ENCODE measurements around the gene YY1AP1.
"Not testable (repeated sequence)": the region's sequence is repeated elsewhere in the genome, so short reads cannot be mapped to it uniquely, and the experiment has no call there.

YY1AP1 gene

DNA sequence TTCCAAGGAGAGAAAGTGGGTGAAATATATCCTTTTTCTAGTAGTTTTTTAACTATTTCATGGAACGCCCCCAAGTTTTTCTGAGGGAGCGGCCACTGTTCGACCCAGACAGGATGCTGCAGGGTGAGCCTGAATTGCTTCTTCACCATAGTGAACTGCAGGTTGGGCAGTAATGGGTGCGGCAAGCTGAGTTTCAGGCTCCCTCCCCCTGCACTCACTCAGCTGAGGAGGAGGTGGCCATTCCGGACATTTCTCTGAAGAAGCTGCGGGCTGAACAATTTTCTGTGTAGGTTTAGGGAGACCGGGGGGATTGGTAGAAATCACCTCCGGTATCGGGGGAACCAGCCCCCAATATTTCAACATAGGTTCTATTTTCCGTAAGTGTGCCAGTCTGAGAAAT, 8.5 kb upstream of the YY1AP1 start:
- TF ChIP-seq, protein P1, sequence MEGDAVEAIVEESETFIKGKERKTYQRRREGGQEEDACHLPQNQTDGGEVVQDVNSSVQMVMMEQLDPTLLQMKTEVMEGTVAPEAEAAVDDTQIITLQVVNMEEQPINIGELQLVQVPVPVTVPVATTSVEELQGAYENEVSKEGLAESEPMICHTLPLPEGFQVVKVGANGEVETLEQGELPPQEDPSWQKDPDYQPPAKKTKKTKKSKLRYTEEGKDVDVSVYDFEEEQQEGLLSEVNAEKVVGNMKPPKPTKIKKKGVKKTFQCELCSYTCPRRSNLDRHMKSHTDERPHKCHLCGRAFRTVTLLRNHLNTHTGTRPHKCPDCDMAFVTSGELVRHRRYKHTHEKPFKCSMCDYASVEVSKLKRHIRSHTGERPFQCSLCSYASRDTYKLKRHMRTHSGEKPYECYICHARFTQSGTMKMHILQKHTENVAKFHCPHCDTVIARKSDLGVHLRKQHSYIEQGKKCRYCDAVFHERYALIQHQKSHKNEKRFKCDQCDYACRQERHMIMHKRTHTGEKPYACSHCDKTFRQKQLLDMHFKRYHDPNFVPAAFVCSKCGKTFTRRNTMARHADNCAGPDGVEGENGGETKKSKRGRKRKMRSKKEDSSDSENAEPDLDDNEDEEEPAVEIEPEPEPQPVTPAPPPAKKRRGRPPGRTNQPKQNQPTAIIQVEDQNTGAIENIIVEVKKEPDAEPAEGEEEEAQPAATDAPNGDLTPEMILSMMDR (IDR thresholded peaks at IDR 0.05; ENCODE audit: insufficient read depth, low read depth, low read length, missing control alignments): no peak
- DNase-seq (ENCODE audit: low read depth): no peak
- no peak overlapping the region for H3K4me3 ChIP-seq (ENCODE audit: low read depth, low read length)

- H3K4me3 ChIP-seq (ENCODE audit: low read depth, low read length): no peak overlapping the region
- TF ChIP-seq, protein P1 (IDR thresholded peaks at IDR 0.05; ENCODE audit: insufficient read depth, low read depth, low read length, missing control alignments): no peak
- DNase-seq (ENCODE audit: low read depth): no peak
Observed at GRCh38 chr1:155696524-155696923, 8.0 kb upstream of the YY1AP1 start.

- TF ChIP-seq, protein P1 (IDR thresholded peaks at IDR 0.05; ENCODE audit: insufficient read depth, low read depth, low read length, missing control alignments): no peak
- no peak overlapping the region for H3K4me3 ChIP-seq (ENCODE audit: low read depth, low read length)
- DNase-seq (ENCODE audit: low read depth): no peak
Observed at GRCh38 chr1:155695608-155696007, 7.0 kb upstream of the YY1AP1 start.

DNA sequence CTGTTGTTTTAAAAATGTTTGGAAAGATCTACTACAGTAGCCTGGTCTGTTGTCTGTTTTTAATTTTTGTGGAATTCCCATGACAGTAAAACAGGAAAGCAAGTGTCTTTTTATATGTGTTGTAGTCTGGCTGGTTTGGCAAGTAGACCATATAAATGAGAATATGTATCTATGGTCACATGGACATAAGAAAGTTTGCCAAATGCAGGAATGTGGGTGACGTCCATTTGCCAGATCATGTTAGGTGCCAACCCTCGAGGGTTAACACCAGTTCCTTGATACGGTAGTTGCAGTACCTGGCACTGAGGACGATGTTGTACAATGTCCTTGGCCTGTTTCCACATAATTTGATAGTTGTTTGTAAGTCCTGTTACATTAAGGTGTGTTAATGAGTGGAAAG, 6.5 kb upstream of the YY1AP1 start:
- H3K4me3 ChIP-seq (ENCODE audit: low read depth, low read length): no peak overlapping the region
- TF ChIP-seq, protein P1 (IDR thresholded peaks at IDR 0.05; ENCODE audit: insufficient read depth, low read depth, low read length, missing control alignments): no peak
- DNase-seq (ENCODE audit: low read depth): no peak

- no peak for DNase-seq (ENCODE audit: low read depth)
- TF ChIP-seq, protein P1 (IDR thresholded peaks at IDR 0.05; ENCODE audit: insufficient read depth, low read depth, low read length, missing control alignments): no peak
- H3K4me3 ChIP-seq (ENCODE audit: low read depth, low read length): no peak overlapping the region
Observed at GRCh38 chr1:155694167-155694566, 5.6 kb upstream of the YY1AP1 start.

DNA sequence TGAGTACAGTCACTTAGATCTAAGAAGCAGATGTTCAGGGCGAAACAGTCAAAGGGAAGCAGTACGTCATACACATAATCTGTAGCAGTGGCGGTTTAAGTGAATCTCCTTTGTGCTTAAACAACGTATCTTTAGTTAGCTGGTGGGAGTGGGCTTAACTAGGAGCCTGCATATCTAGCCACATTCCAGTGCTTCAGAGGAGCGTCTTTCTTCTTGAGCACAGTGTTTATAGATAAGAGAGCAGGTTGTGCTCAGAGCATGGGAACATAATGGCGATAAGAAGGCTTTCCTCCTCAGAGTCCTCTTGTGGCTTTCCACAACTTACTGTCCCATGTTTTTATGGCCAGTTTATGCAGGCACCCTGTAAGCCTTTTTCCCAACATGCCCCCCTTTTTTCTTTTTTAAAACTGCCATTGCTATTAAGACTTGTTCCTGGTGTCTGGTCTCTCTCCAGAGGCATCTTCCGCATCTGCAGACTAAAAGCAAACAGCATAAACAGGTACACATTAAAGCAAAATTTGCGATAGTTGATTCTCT, 3.5 kb upstream of the YY1AP1 start:
- TF ChIP-seq, protein P1 (IDR thresholded peaks at IDR 0.05; ENCODE audit: insufficient read depth, low read depth, low read length, missing control alignments): no peak
- no peak for DNase-seq (ENCODE audit: low read depth)
- H3K4me3 ChIP-seq (ENCODE audit: low read depth, low read length): no peak overlapping the region

DNA sequence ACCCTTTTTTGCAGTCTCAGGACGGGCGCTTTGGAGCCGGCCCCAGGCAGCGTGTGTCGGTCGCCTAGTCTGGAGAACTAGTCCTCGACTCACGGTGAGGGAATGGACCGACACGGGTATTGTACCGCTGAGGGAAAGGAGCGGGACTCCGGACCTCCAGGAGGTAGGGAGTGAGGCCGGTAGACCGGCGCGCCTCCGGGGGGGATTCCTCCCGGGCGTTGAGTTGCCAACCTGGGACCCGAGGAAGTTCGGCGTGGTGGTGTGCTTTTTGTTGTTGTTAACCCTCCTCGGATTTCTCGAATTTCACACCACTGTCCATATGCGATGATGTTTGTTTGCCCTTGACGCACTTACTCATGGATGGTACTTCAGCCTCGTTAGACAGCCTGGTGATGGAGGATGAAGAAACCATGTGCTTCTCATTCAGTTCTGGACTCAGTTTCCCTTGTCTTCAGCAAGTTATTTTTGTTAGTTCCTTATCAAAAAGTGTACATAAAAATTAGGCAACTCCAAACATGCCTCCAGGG, 570 bp upstream of the YY1AP1 start, which contains the start of gene DAP3:
Gene DAP3, plus strand, starts transcription at position 11 of the 527 bp plus-strand sequence. CDS start 20,689 bp downstream, outside the sequence.
- DNase-seq (ENCODE audit: low read depth): not testable (repeated sequence)
- H3K4me3 ChIP-seq (ENCODE audit: low read depth, low read length): peak within 1 kb of the TSS; percentile 87

- peak overlapping the region; percentile 87 for H3K4me3 ChIP-seq (ENCODE audit: low read depth, low read length)
- DNase-seq (ENCODE audit: low read depth): not testable (repeated sequence)
Observed at GRCh38 chr1:155687705-155688323, 760 bp downstream of the YY1AP1 start.
